Erythroblast (primary cell): ENCODE measurements around the gene BDKRB1.

ENCODE experiments used
- GATA1 ChIP-seq: IDR thresholded peaks from 2 replicates; pipeline ENCODE4 v1.6.1; 2011; ENCODE audit warnings: low read depth, mild to moderate bottlenecking, control low read depth, low read length, moderate library complexity
- POLR2A ChIP-seq: IDR thresholded peaks from 2 replicates; pipeline ENCODE4 v1.6.1; 2011; ENCODE audit warnings: mild to moderate bottlenecking, low read length

DNA sequence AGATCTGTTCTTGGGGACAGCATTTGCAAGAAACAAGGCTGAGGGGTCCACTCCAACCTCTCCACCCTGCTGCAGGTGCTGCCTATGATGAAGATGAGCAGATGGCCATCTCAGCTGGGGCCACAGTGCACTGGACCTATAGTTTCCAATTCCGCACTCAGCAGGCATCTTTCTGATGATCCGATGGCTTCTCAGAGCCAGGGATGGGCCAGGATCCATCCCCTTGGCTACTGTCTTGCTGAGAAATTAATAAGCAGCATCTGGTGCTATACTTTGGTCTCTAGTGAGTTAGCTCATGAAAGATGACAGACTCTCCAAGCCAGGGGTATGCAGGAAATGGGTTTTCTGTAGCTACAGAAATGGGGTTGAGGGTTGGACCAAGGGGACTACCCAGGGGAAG lies 18.4 kb upstream of the BDKRB1 start:
- TF ChIP-seq POLR2A = no peak
- no peak for TF ChIP-seq GATA1
